Measurements from ENCODE around the gene C9orf152.

C9orf152 gene

DNA sequence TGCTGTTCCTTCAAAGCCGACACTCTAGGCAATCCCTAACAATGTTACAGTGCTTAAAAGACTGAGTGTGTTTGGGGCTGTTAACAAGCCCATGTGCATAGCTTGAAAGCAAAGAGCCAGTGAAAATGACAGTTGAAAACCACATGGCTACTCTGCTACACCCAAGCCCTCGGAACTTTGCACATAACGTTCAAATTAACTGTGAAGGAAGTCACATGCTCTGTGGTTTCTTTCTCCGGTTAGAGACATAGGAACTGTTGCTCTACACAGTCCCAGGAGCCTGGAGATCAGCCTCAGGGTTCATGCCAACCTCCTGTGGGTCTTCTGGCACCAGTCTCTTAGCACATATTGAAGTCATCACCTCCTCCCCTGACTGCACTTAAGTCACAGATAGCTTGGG, 51.1 kb downstream of the C9orf152 start:
- DNase-seq (ENCODE audit: low read depth, low spot score): peak; percentile 83
- in situ Hi-C loops (cut with HindIII; ENCODE audit: low sequenced_read_pairs): no loop called here

DNA sequence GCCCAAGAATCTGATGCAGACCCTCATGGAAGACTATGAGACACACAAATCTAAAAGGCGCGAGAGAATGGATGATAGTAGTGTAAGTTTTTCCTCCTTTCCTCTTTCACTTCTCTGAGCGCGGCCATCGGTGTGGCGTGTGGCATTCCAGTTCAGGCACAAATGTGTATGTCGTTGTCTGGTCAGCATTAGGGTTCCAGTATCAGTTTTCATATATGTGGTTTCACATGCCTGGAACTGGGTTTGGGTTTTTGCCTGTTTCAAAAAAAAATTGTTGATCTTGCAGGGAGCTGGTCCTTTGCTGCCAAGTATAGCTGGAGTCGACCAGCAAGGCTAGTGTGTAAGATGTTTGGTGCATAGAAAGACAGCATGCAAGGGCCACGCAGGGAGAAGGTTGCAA, 51.5 kb downstream of the C9orf152 start:
- DNase-seq (ENCODE audit: low read depth, low spot score): no peak
- in situ Hi-C loops (cut with HindIII; ENCODE audit: low sequenced_read_pairs): no loop called here

More for the DNA sequence above, 51.1 kb downstream of the C9orf152 start:
- no peak overlapping the region for H3K4me3 ChIP-seq (ENCODE audit: low read depth, low read length)
- TF ChIP-seq CTCF (IDR thresholded peaks at IDR 0.05; ENCODE audit: low read depth, low read length): no peak

DNA sequence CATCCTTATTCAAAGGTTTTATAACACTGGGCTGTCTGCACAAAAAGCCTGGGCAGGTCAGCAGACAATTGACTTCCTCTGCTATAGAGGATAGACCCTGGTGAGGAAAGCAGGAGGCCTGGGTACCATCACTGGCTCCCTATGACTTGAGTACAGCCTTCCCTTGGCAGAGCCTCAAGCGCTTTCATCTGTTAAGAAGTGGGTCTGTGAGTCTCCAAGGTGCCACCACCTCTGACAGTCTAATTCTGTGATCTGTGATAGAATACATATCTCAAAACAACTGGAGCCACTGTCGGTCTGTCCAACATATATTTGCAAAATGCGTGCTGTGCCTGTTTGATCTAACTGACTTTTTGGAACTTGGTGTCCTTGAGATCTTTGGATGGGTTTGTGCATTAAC, 52.2 kb downstream of the C9orf152 start:
- in situ Hi-C loops (cut with HindIII; ENCODE audit: low sequenced_read_pairs): no loop called here
- H3K4me3 ChIP-seq (ENCODE audit: low read depth, low read length): no peak overlapping the region
- TF ChIP-seq CTCF (IDR thresholded peaks at IDR 0.05; ENCODE audit: low read depth, low read length): no peak
- no peak for DNase-seq (ENCODE audit: low read depth, low spot score)

More for the DNA sequence above, 51.5 kb downstream of the C9orf152 start:
- no peak overlapping the region for H3K4me3 ChIP-seq (ENCODE audit: low read depth, low read length)
- no peak for TF ChIP-seq CTCF (IDR thresholded peaks at IDR 0.05; ENCODE audit: low read depth, low read length)

GRCh38 chr9:110153431-110153830, 54.5 kb downstream of the C9orf152 start:
- no peak for DNase-seq (ENCODE audit: low read depth, low spot score)
- H3K4me3 ChIP-seq (ENCODE audit: low read depth, low read length): no peak overlapping the region
- in situ Hi-C loops (cut with HindIII; ENCODE audit: low sequenced_read_pairs): no loop called here
- TF ChIP-seq CTCF (IDR thresholded peaks at IDR 0.05; ENCODE audit: low read depth, low read length): no peak

GRCh38 chr9:110152704-110153374, 55.1 kb downstream of the C9orf152 start:
- peak; percentile 63 for TF ChIP-seq CTCF (IDR thresholded peaks at IDR 0.05; ENCODE audit: low read depth, low read length)
- H3K4me3 ChIP-seq (ENCODE audit: low read depth, low read length): no peak overlapping the region
- DNase-seq (ENCODE audit: low read depth, low spot score): peak; percentile 62
- in situ Hi-C loops (cut with HindIII; ENCODE audit: low sequenced_read_pairs): no loop called here

All from astrocyte of the spinal cord (primary cell).